Activated CD4-positive, alpha-beta T cell treated with anti-CD3 and anti-CD28 coated beads, Interleukin-2, amount 10 ng/mL, durations not matched to agents 24 days and 14 days (primary cell): ENCODE data around the gene MAPK6. TPM values are rescaled to one million over a fixed set of nuclear protein-coding genes. Genes with fewer than 3 reads are reported as not detected.
"Not testable (repeated sequence)": the region's sequence is repeated elsewhere in the genome, so short reads cannot be mapped to it uniquely, and the experiment has no call there.

Experiments
- DNase-seq: peaks from one replicate; pipeline ENCODE4 v3.0.0; 2022
- H3K27ac Mint-ChIP-seq: one replicate; pipeline ENCODE4 v1.8.0; 2022; ENCODE audit warnings: mild to moderate bottlenecking, mixed read lengths
- H3K27me3 Mint-ChIP-seq: one replicate; pipeline ENCODE4 v1.8.0; 2022; ENCODE audit warnings: mixed read lengths
- H3K36me3 Mint-ChIP-seq: one replicate; pipeline ENCODE4 v1.8.0; 2022; ENCODE audit warnings: low read depth, mild to moderate bottlenecking, mixed read lengths
- H3K4me1 Mint-ChIP-seq: one replicate; pipeline ENCODE4 v1.8.0; 2021; ENCODE audit warnings: mixed read lengths
- H3K4me3 Mint-ChIP-seq: one replicate; pipeline ENCODE4 v1.8.0; 2022; ENCODE audit warnings: mild to moderate bottlenecking, moderate library complexity, mixed read lengths
- H3K9me3 Mint-ChIP-seq: one replicate; pipeline ENCODE4 v1.8.0; 2021; ENCODE audit warnings: mixed read lengths
- intact Hi-C: fragments of 100-400 bp; cut with micrococcal nuclease; formaldehyde crosslinking; loops from one replicate; pipeline ENCODE4 v1.15.1; 2023
- total RNA-seq: library from RNA; stranded (reverse); gene quantifications from 2 replicates; pipeline ENCODE4 v1.2.3, GENCODE V29; 2022

Gene MAPK6
- total RNA-seq, 1 donor from 2014 or later, result 60.9 TPM

- no peak overlapping the region for H3K27ac Mint-ChIP-seq
- H3K36me3 Mint-ChIP-seq, result peaks cover 30% of the 10 kb centered on the region
- H3K4me3 Mint-ChIP-seq, result no peak overlapping the region
- intact Hi-C loops, result no loop called here
- no peaks in the 10 kb centered on the region for H3K9me3 Mint-ChIP-seq
- DNase-seq, result no peak
- peaks cover 13% of the 10 kb centered on the region for H3K4me1 Mint-ChIP-seq
- no peaks in the 10 kb centered on the region for H3K27me3 Mint-ChIP-seq
These were observed 49.1 kb downstream of the MAPK6 start for GRCh38 chr15:52068004-52068615.

- Mint-ChIP-seq H3K27ac (no peak overlapping the region), H3K4me3 (no peak overlapping the region), H3K9me3 (no peaks in the 10 kb centered on the region), H3K27me3 (no peaks in the 10 kb centered on the region), H3K36me3 (peaks cover 16% of the 10 kb centered on the region), H3K4me1 (peaks cover 11% of the 10 kb centered on the region)
- intact Hi-C loops, result no loop called here
- DNase-seq, result no peak
These were observed 50.5 kb downstream of the MAPK6 start for GRCh38 chr15:52069559-52069958.

DNA sequence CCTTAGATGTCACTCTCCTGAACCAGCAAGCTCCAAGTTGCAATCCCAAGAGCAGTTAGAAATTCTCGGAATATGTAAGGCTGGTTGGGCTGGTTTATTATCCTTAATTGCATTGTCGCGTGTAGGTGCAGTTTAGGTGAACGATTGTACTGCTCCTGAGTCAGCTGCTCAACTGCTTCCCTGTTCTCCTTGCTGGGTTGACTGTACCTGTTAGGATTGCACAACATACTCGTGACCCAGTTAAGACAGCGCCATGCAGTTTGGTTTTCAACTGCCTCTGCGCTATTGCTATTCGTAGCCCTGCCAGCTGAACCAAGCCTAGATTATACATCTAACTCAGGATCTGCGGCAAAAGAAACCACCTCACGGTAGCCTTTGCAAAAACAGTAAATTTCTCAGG, 52.6 kb downstream of the MAPK6 start:
- no peak for DNase-seq
- H3K4me1 Mint-ChIP-seq, result peaks cover 8% of the 10 kb centered on the region
- H3K27ac Mint-ChIP-seq, result no peak overlapping the region
- intact Hi-C loops, result no loop called here
- H3K36me3 Mint-ChIP-seq, result peaks cover 2% of the 10 kb centered on the region
- H3K9me3 Mint-ChIP-seq, result no peaks in the 10 kb centered on the region
- H3K4me3 Mint-ChIP-seq, result no peak overlapping the region
- H3K27me3 Mint-ChIP-seq, result no peaks in the 10 kb centered on the region

GRCh38 chr15:52076889-52077781, 58.1 kb downstream of the MAPK6 start:
- intact Hi-C loops, result loop anchor here (5.0 kb wide), 1 partner anchor 40 kb away; no protein-coding TSS in a partner anchor
- Mint-ChIP-seq H3K27me3 (no peaks in the 10 kb centered on the region), H3K9me3 (no peaks in the 10 kb centered on the region), H3K4me1 (peaks cover 13% of the 10 kb centered on the region), H3K27ac (no peak overlapping the region), H3K4me3 (no peak overlapping the region), H3K36me3 (no peaks in the 10 kb centered on the region)
- no peak for DNase-seq

DNA sequence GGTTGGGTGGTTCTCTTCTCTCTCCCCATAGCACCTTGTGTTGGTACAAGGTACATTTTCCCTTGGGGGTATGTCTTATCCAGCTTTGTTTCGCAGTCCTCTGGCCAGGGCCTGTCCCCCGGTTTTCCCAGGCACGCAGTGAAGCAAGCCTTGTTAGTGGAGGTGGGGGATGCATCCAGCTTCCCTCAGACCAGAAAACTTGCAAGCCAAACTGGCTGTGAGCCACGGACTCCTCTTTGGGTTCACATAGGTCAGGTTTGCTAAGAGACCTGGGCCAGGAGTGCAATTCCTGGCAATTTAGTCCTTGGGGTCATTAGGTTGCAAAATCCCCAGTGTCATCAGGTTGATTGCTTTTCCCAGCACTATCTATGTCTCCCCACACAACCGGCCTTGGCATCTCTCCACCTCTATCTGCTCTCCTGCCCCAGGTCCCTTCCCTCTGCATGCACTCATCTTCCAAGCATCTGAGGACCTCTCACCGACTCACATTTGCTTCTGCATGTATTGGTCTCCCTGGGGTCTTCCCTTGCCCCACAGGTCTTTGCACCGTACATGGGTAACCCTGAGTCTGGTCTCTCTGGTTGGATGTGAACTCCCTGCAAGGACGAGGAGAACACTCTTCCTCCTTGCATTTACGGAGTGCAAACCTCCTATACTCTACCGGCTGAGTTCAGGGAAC, 59.3 kb downstream of the MAPK6 start:
- Mint-ChIP-seq H3K4me1 (peaks cover 24% of the 10 kb centered on the region), H3K36me3 (no peaks in the 10 kb centered on the region), H3K9me3 (no peaks in the 10 kb centered on the region), H3K27ac (no peak overlapping the region), H3K4me3 (no peak overlapping the region), H3K27me3 (no peaks in the 10 kb centered on the region)
- intact Hi-C loops, result loop anchor here (5.0 kb wide), 1 partner anchor 41 kb away; no protein-coding TSS in a partner anchor
- no peak for DNase-seq

DNA sequence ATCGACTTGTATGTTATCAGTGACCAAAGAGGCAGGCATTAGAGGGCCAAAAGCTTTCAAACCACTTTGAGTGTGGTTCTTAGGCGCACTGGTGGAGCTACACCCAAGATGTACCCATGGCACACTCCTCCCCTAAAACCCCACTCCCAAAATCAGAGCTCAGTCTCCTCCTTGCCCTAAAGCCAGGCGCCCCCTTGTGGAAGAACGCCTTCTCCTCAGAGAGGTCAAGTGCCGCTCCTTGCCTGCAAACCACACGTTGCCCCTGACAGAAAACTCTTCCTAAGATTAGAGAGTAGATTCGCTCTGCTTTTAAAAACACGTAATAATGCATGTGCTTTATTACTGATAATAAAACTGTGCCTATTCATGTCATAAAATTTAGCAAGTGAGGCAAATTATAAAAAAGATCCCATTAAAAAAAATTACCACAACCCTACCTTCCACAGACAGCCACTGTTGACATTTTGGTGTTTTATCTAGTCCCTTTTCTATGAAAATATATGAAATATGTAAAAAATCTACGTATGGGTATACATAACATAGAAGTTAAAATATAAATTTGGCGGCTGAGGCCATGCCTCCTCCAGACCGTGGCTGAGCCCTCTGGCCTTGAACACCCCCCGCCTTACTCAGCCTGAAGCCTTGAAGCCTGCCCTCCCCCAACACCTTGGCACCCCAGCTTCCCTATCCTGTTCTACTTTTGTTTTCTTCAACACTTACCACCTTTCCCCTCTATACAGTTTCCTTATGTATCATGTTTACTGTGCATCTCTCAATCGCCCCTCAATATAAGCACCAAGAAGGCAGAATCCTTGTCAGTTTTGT, 60.1 kb downstream of the MAPK6 start:
- no peaks in the 10 kb centered on the region for H3K9me3 Mint-ChIP-seq
- peaks cover 24% of the 10 kb centered on the region for H3K4me1 Mint-ChIP-seq
- no peaks in the 10 kb centered on the region for H3K27me3 Mint-ChIP-seq
- no peaks in the 10 kb centered on the region for H3K36me3 Mint-ChIP-seq
- intact Hi-C loops, result loop anchor here (1.0 to 5.0 kb wide), 2 partner anchors 42 to 97 kb away; no protein-coding TSS in a partner anchor
- no peak overlapping the region for H3K4me3 Mint-ChIP-seq
- no peak overlapping the region for H3K27ac Mint-ChIP-seq
- peak; percentile 94 for DNase-seq

- intact Hi-C loops, result no loop called here
- peaks cover 24% of the 10 kb centered on the region for H3K4me1 Mint-ChIP-seq
- H3K27me3 Mint-ChIP-seq, result no peaks in the 10 kb centered on the region
- H3K9me3 Mint-ChIP-seq, result no peaks in the 10 kb centered on the region
- no peak overlapping the region for H3K4me3 Mint-ChIP-seq
- no peak overlapping the region for H3K27ac Mint-ChIP-seq
- H3K36me3 Mint-ChIP-seq, result no peaks in the 10 kb centered on the region
- DNase-seq, result no peak
These were observed 61.0 kb downstream of the MAPK6 start for GRCh38 chr15:52080031-52080430.

- no peak for DNase-seq
- intact Hi-C loops, result no loop called here
- Mint-ChIP-seq H3K4me1 (peaks cover 24% of the 10 kb centered on the region), H3K36me3 (no peaks in the 10 kb centered on the region), H3K27ac (no peak overlapping the region), H3K9me3 (no peaks in the 10 kb centered on the region), H3K4me3 (no peak overlapping the region), H3K27me3 (no peaks in the 10 kb centered on the region)
These were observed 61.8 kb downstream of the MAPK6 start for GRCh38 chr15:52080706-52081392.

DNA sequence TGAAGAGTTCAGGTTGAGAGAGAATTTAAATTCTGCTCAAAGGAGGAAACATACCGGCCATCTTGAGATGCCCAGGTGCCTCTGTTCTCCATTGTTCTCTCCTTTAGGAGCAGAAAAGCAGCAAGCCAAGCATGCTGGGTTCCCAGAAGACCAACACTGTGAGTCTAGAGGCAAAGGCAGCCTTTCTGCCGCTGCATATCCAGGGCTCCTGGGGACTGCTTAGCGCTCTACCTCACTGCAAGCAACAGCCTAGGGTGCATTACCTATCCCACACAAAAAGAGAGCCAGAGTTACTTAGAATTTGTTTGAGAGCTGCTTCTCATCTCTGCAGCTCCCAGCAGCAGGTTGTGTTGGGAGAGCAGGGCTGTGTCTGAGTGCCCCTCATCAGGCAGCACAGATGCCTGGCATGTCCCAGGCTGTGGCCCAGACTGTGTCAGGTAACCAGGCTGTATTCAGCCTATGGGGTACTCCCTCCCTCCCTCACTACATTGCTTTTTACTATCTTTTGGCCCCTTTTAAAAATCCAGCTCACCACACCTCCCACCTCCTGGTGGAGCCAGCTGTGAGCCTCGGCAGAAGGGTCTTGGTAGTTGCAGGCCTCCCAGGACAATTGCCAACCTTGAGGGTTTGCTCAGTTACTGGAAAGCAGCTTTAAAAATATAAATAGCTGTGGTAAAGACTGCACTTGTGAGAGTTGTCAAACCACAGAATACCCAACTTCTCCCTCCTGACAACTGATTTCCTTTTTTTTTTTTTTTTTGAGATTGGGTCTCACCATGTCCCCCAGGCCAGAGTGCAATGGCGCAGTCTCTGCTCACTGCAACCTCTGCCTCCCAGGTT, 63.4 kb downstream of the MAPK6 start:
- H3K27ac Mint-ChIP-seq, result no peak overlapping the region
- no peaks in the 10 kb centered on the region for H3K9me3 Mint-ChIP-seq
- H3K4me3 Mint-ChIP-seq, result no peak overlapping the region
- no peaks in the 10 kb centered on the region for H3K36me3 Mint-ChIP-seq
- H3K4me1 Mint-ChIP-seq, result peaks cover 20% of the 10 kb centered on the region
- intact Hi-C loops, result no loop called here
- no peak for DNase-seq
- no peaks in the 10 kb centered on the region for H3K27me3 Mint-ChIP-seq

- H3K4me3 Mint-ChIP-seq, H3K27me3 Mint-ChIP-seq, H3K9me3 Mint-ChIP-seq, H3K36me3 Mint-ChIP-seq, DNase-seq, intact Hi-C loops, H3K27ac Mint-ChIP-seq: not testable (repeated sequence)
- H3K4me1 Mint-ChIP-seq, result peaks cover 20% of the 10 kb centered on the region
These were observed 64.0 kb downstream of the MAPK6 start for GRCh38 chr15:52083037-52083359.

DNA sequence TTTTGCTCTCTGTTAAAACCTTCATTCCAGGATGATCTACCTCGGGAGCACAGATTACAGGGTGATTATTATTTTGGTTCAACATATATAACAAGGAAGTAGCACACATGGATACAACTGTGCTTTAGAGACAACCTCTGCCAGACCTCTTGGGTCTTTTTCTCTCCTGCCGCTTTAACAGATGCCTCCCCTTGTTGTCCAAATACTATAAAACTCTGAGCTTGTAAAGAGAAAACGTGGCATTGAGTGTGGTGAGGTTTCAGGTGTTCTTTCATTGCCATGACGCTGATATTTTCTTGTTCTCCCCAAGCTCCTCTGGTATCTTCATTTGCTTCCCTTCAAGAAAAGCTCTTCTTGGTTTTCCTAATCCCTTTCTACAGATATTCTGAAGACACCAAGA, 64.6 kb downstream of the MAPK6 start:
- intact Hi-C loops, result no loop called here
- H3K27ac Mint-ChIP-seq, result no peak overlapping the region
- DNase-seq, result no peak
- no peaks in the 10 kb centered on the region for H3K36me3 Mint-ChIP-seq
- H3K4me3 Mint-ChIP-seq, result no peak overlapping the region
- no peaks in the 10 kb centered on the region for H3K27me3 Mint-ChIP-seq
- H3K9me3 Mint-ChIP-seq, result no peaks in the 10 kb centered on the region
- peaks cover 19% of the 10 kb centered on the region for H3K4me1 Mint-ChIP-seq

DNA sequence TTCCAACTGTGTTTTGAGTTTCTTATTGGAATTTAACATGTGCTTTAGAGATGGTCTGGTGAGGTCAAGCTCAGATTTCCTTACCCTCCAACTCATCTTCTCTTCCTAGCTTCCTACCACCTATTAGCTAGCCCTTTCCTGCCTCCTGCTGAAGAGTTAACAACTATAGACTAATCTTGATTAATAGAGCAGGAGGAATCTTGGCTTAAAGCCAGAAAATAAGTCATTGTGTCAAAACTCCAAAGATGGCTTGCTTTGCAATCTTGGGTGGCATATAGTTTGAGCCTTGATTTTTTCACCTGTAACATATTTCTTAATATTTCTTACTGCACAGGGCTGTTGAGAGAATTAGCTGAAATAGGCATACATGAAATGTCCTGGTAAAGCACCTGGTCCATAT, 66.3 kb downstream of the MAPK6 start:
- Mint-ChIP-seq H3K27me3 (peaks cover 1% of the 10 kb centered on the region), H3K36me3 (no peaks in the 10 kb centered on the region), H3K27ac (no peak overlapping the region), H3K4me1 (peaks cover 12% of the 10 kb centered on the region), H3K9me3 (peaks cover 2% of the 10 kb centered on the region), H3K4me3 (no peak overlapping the region)
- intact Hi-C loops, result no loop called here
- DNase-seq, result no peak
